H9 (cell line): ENCODE measurements around the gene AKT3. TPM values are rescaled to one million over a fixed set of nuclear protein-coding genes. Genes with fewer than 3 reads are reported as not detected.

ENCODE experiments used
- DNase-seq: peaks from one replicate; pipeline ENCODE4 v3.0.0-alpha.2; 2017
- H2AFZ ChIP-seq: one replicate; pipeline ENCODE4 v1.6.1; 2013; ENCODE audit warnings: mild to moderate bottlenecking, low read length, control low read depth, moderate library complexity
- H2AK5ac ChIP-seq: 2 replicates; pipeline ENCODE4 v1.6.1; 2013; ENCODE audit warnings: low read length, control low read depth, mixed read lengths; ENCODE audit not compliant: insufficient read length
- H2BK120ac ChIP-seq: one replicate; pipeline ENCODE4 v1.6.1; 2013; ENCODE audit warnings: low read depth, mild to moderate bottlenecking, low read length, control low read depth, inconsistent platforms; ENCODE audit not compliant: poor library complexity, severe bottlenecking
- H2BK12ac ChIP-seq: 2 replicates; pipeline ENCODE4 v1.6.1; 2013; ENCODE audit warnings: low read length, control low read depth, mixed read lengths, low read depth; ENCODE audit not compliant: insufficient read length
- H2BK15ac ChIP-seq: 2 replicates; pipeline ENCODE4 v1.6.1; 2013; ENCODE audit warnings: low read depth, low read length, control low read depth
- H2BK20ac ChIP-seq: one replicate; pipeline ENCODE4 v1.6.1; 2013; ENCODE audit warnings: low read depth, mild to moderate bottlenecking, low read length, control low read depth, inconsistent platforms; ENCODE audit not compliant: poor library complexity, severe bottlenecking
- H2BK5ac ChIP-seq: 2 replicates; pipeline ENCODE4 v1.6.1; 2013; ENCODE audit warnings: low read length, control low read depth, mixed read lengths; ENCODE audit not compliant: insufficient read length
- H3K14ac ChIP-seq: 2 replicates; pipeline ENCODE4 v1.6.1; 2013; ENCODE audit warnings: low read length, control low read depth; ENCODE audit not compliant: insufficient read depth
- H3K18ac ChIP-seq: 2 replicates; pipeline ENCODE4 v1.6.1; 2013; ENCODE audit warnings: low read depth, mild to moderate bottlenecking, mixed read lengths, low read length, control low read depth; ENCODE audit not compliant: insufficient read length
- H3K23ac ChIP-seq: 2 replicates; pipeline ENCODE4 v1.6.1; 2013; ENCODE audit warnings: low read length, control low read depth, mixed read lengths, low read depth; ENCODE audit not compliant: insufficient read length
- H3K23me2 ChIP-seq: 2 replicates; pipeline ENCODE4 v1.6.1; 2013; ENCODE audit warnings: low read depth, mild to moderate bottlenecking, mixed read lengths, low read length, control low read depth; ENCODE audit not compliant: insufficient read length, poor library complexity, severe bottlenecking
- H3K27ac ChIP-seq: 2 replicates; pipeline ENCODE4 v1.5.1; 2013; ENCODE audit warnings: low read length, control low read depth, mixed read lengths, low read depth; ENCODE audit not compliant: insufficient read length
- H3K27me3 ChIP-seq: 2 replicates; pipeline ENCODE4 v1.6.1; 2013; ENCODE audit warnings: low read length, control low read depth, inconsistent platforms; ENCODE audit not compliant: insufficient read depth
- H3K4ac ChIP-seq: 2 replicates; pipeline ENCODE4 v1.6.1; 2013; ENCODE audit warnings: low read depth, mild to moderate bottlenecking, control low read depth, inconsistent platforms, low read length, moderate library complexity
- H3K4me1 ChIP-seq: 2 replicates; pipeline ENCODE4 v1.6.1; 2013; ENCODE audit warnings: low read length, control low read depth, inconsistent platforms; ENCODE audit not compliant: insufficient read depth
- H3K4me2 ChIP-seq: 2 replicates; pipeline ENCODE4 v1.6.1; 2013; ENCODE audit warnings: low read length, control low read depth, mixed read lengths; ENCODE audit not compliant: insufficient read length, insufficient read depth
- H3K56ac ChIP-seq: 2 replicates; pipeline ENCODE4 v1.6.1; 2013; ENCODE audit warnings: low read depth, mild to moderate bottlenecking, mixed read lengths, low read length, control low read depth; ENCODE audit not compliant: insufficient read length
- H3K79me1 ChIP-seq: 2 replicates; pipeline ENCODE4 v1.6.1; 2013; ENCODE audit warnings: low read depth, mild to moderate bottlenecking, moderate library complexity, low read length, control low read depth, inconsistent platforms; ENCODE audit not compliant: insufficient read depth, poor library complexity, severe bottlenecking
- H3K79me2 ChIP-seq: 2 replicates; pipeline ENCODE4 v1.6.1; 2013; ENCODE audit warnings: low read length, control low read depth, inconsistent platforms; ENCODE audit not compliant: insufficient read depth
- H3K9ac ChIP-seq: 2 replicates; pipeline ENCODE4 v1.6.1; 2013; ENCODE audit warnings: low read length, control low read depth, mixed read lengths; ENCODE audit not compliant: insufficient read length; ENCODE audit errors: extremely low read depth
- H3K9me3 ChIP-seq: one replicate; pipeline ENCODE4 v1.6.1; 2013; ENCODE audit warnings: low read depth, low read length, inconsistent platforms; ENCODE audit not compliant: control insufficient read depth
- H3T11ph ChIP-seq: one replicate; pipeline ENCODE4 v1.6.1; 2013; ENCODE audit warnings: mild to moderate bottlenecking, low read length, control low read depth, inconsistent platforms
- H4K20me1 ChIP-seq: one replicate; pipeline ENCODE4 v1.6.1; 2013; ENCODE audit not compliant: control insufficient read depth, insufficient read length, insufficient read depth
- H4K5ac ChIP-seq: 2 replicates; pipeline ENCODE4 v1.6.1; 2013; ENCODE audit warnings: low read depth, mild to moderate bottlenecking, mixed read lengths, low read length, control low read depth; ENCODE audit not compliant: insufficient read length
- H4K8ac ChIP-seq: replicated peaks from 2 replicates; pipeline ENCODE4 v1.6.1; 2013; ENCODE audit warnings: low read length, control low read depth, mixed read lengths, low read depth; ENCODE audit not compliant: insufficient read length
- H4K91ac ChIP-seq: 2 replicates; pipeline ENCODE4 v1.6.1; 2013; ENCODE audit warnings: low read depth, mild to moderate bottlenecking, moderate library complexity, mixed read lengths, low read length, control low read depth; ENCODE audit not compliant: insufficient read length
- H3K27ac Mint-ChIP-seq, 3 experiments: 2 replicates in 2 of 3; 3 replicates in 1 of 3; pipeline ENCODE4 v1.8.0; 2020 to 2021; ENCODE audit warnings: mixed read lengths in 3 of 3, mild to moderate bottlenecking in 1 of 3, moderate library complexity in 1 of 3
- H3K27me3 Mint-ChIP-seq: 2 replicates; pipeline ENCODE4 v1.8.0; 2021; ENCODE audit warnings: low read depth, mild to moderate bottlenecking, moderate library complexity, mixed read lengths
- H3K36me3 Mint-ChIP-seq, 3 experiments: 2 replicates in 2 of 3; 3 replicates in 1 of 3; pipeline ENCODE4 v1.8.0; 2020 to 2021; ENCODE audit warnings: low read depth in 3 of 3, mixed read lengths in 3 of 3; ENCODE audit not compliant: insufficient read depth in 1 of 3
- H3K4me1 Mint-ChIP-seq, 2 experiments: 2 replicates each; pipeline ENCODE4 v1.8.0; 2020; ENCODE audit warnings: mixed read lengths in 2 of 2
- H3K4me3 Mint-ChIP-seq, 2 experiments: 2 replicates in 1 of 2; 3 replicates in 1 of 2; pipeline ENCODE4 v1.8.0; 2020 to 2021; ENCODE audit warnings: mild to moderate bottlenecking in 2 of 2, mixed read lengths in 2 of 2, moderate library complexity in 1 of 2
- H3K9me3 Mint-ChIP-seq, 2 experiments: 2 replicates in 1 of 2; 3 replicates in 1 of 2; pipeline ENCODE4 v1.8.0; 2020; ENCODE audit warnings: mild to moderate bottlenecking in 2 of 2, mixed read lengths in 2 of 2, moderate library complexity in 1 of 2
- WGBS: extraction: QIAGEN DNeasy Blood & Tissue Kit; methylation state at CpG from one replicate; pipeline ENCODE4 v1.1.7; 2013; ENCODE audit warnings: missing lambda C conversion rate, low lambda C conversion rate, mixed read lengths; ENCODE audit not compliant: insufficient read length; ENCODE audit errors: extremely low coverage; 5-methylcytosine and 5-hydroxymethylcytosine counted together
- total RNA-seq: library from RNA; stranded (reverse); gene quantifications from 2 replicates; pipeline ENCODE4 v1.2.1, GENCODE V29; 2021
- TF ChIP-seq, protein P1 (sequence below): fragments of 200-600 bp; sonication (generic); conservative IDR thresholded peaks from 3 replicates; pipeline ENCODE4 v1.8.0; 2021; ENCODE audit warnings: antibody characterized with exemption, mild to moderate bottlenecking

AKT3 gene
- total RNA-seq, 1 experiment from 2014 or later = 27.8 TPM

- H2BK120ac ChIP-seq = no peak overlapping the region
- H3K56ac ChIP-seq = no peak overlapping the region
- H4K20me1 ChIP-seq = no peaks in the 10 kb centered on the region
- no peak overlapping the region for H2BK12ac ChIP-seq
- no peak for DNase-seq
- H2AK5ac ChIP-seq = no peak overlapping the region
- Mint-ChIP-seq H3K36me3 (no peaks in the 10 kb centered on the region), H3K4me3 (no peak overlapping the region), H3K4me1 (no peaks in the 10 kb centered on the region), H3K27me3 (no peaks in the 10 kb centered on the region), H3K9me3 (no peaks in the 10 kb centered on the region), H3K27ac (no peak overlapping the region)
- H3K9me3 ChIP-seq = no peaks in the 10 kb centered on the region
- H3K23me2 ChIP-seq = no peaks in the 10 kb centered on the region
- H4K91ac ChIP-seq = no peak overlapping the region
- H3T11ph ChIP-seq = no peak overlapping the region
- H3K23ac ChIP-seq = no peak overlapping the region
- H2BK5ac ChIP-seq = no peak overlapping the region
- H3K27ac ChIP-seq = no peak overlapping the region
- no peak overlapping the region for H3K4ac ChIP-seq
- H2BK20ac ChIP-seq = no peak overlapping the region
- H2BK15ac ChIP-seq = no peak overlapping the region
- no peak overlapping the region for H4K5ac ChIP-seq
- TF ChIP-seq, protein P1, sequence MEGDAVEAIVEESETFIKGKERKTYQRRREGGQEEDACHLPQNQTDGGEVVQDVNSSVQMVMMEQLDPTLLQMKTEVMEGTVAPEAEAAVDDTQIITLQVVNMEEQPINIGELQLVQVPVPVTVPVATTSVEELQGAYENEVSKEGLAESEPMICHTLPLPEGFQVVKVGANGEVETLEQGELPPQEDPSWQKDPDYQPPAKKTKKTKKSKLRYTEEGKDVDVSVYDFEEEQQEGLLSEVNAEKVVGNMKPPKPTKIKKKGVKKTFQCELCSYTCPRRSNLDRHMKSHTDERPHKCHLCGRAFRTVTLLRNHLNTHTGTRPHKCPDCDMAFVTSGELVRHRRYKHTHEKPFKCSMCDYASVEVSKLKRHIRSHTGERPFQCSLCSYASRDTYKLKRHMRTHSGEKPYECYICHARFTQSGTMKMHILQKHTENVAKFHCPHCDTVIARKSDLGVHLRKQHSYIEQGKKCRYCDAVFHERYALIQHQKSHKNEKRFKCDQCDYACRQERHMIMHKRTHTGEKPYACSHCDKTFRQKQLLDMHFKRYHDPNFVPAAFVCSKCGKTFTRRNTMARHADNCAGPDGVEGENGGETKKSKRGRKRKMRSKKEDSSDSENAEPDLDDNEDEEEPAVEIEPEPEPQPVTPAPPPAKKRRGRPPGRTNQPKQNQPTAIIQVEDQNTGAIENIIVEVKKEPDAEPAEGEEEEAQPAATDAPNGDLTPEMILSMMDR = no peak
- no peak overlapping the region for H4K8ac ChIP-seq
- H3K4me1 ChIP-seq = no peaks in the 10 kb centered on the region
- H2AFZ ChIP-seq = no peak overlapping the region
- no peak overlapping the region for H3K4me2 ChIP-seq
- no peak overlapping the region for H3K9ac ChIP-seq
- no peak overlapping the region for H3K14ac ChIP-seq
- no peaks in the 10 kb centered on the region for H3K79me2 ChIP-seq
- no peaks in the 10 kb centered on the region for H3K79me1 ChIP-seq
- no CpG with 5 or more reads among the region's 7 CpGs for WGBS
- H3K27me3 ChIP-seq = no peaks in the 10 kb centered on the region
- no peak overlapping the region for H3K18ac ChIP-seq
These were observed 254.4 kb downstream of the AKT3 start for GRCh38 chr1:243595527-243596210.
